Measurements from ENCODE around the gene OSBP2. TPM values are rescaled to one million over a fixed set of nuclear protein-coding genes. Genes with fewer than 3 reads are reported as not detected.

OSBP2 gene
- total and polyA plus RNA-seq, 5 donors: 4.1 to 12.3 (median 7.8) TPM

- intact Hi-C loops (cut with DNase I): no loop called here
These were observed 237.0 kb downstream of the OSBP2 start for GRCh38 chr22:30931541-30932300.

GRCh38 chr22:30932661-30933060 lies 238.0 kb downstream of the OSBP2 start:
- H3K27me3 ChIP-seq (ENCODE audit: control insufficient read depth, insufficient read depth): no peaks in the 10 kb centered on the region
- no peak overlapping the region for H3K4me3 ChIP-seq (ENCODE audit: low read length)
- intact Hi-C loops (cut with DNase I): no loop called here
- H3K9me3 ChIP-seq (ENCODE audit: control insufficient read depth, low read length): no peaks in the 10 kb centered on the region
- WGBS: 94% methylated on average over 16 of the region's 16 CpGs
- H3K27ac ChIP-seq (ENCODE audit: low read length): no peak overlapping the region
- ATAC-seq: no peak
- DNase-seq: no peak
- no peaks in the 10 kb centered on the region for H3K4me1 ChIP-seq (ENCODE audit: control insufficient read depth, insufficient read depth, low read length)

More at GRCh38 chr22:30931541-30932300, 237.0 kb downstream of the OSBP2 start:
- Histone ChIP-seq H3K9me3 (ENCODE audit: control insufficient read depth, low read length) (no peaks in the 10 kb centered on the region), H3K27me3 (ENCODE audit: control insufficient read depth, insufficient read depth) (no peaks in the 10 kb centered on the region), H3K27ac (ENCODE audit: low read length) (no peak overlapping the region), H3K4me3 (ENCODE audit: low read length) (no peak overlapping the region), H3K4me1 (ENCODE audit: control insufficient read depth, insufficient read depth, low read length) (no peaks in the 10 kb centered on the region)
- 94% methylated on average over 4 of the region's 4 CpGs for WGBS
- DNase-seq: no peak
- ATAC-seq: no peak

- H3K4me1 ChIP-seq (ENCODE audit: control insufficient read depth, insufficient read depth, low read length): no peaks in the 10 kb centered on the region
- no peak overlapping the region for H3K4me3 ChIP-seq (ENCODE audit: low read length)
- WGBS: 79% methylated on average over 7 of the region's 7 CpGs
- no peaks in the 10 kb centered on the region for H3K9me3 ChIP-seq (ENCODE audit: control insufficient read depth, low read length)
- H3K27me3 ChIP-seq (ENCODE audit: control insufficient read depth, insufficient read depth): no peaks in the 10 kb centered on the region
- intact Hi-C loops (cut with DNase I): no loop called here
- no peak for DNase-seq
- no peak overlapping the region for H3K27ac ChIP-seq (ENCODE audit: low read length)
- no peak for ATAC-seq
These were observed 238.8 kb downstream of the OSBP2 start for GRCh38 chr22:30933457-30933856.

- Histone ChIP-seq H3K27ac (ENCODE audit: low read length) (no peak overlapping the region), H3K4me1 (ENCODE audit: control insufficient read depth, insufficient read depth, low read length) (no peaks in the 10 kb centered on the region), H3K4me3 (ENCODE audit: low read length) (no peak overlapping the region), H3K9me3 (ENCODE audit: control insufficient read depth, low read length) (no peaks in the 10 kb centered on the region), H3K27me3 (ENCODE audit: control insufficient read depth, insufficient read depth) (no peaks in the 10 kb centered on the region)
- ATAC-seq (no peak), DNase-seq (no peak)
- 91% methylated on average over 8 of the region's 8 CpGs for WGBS
- intact Hi-C loops (cut with DNase I): no loop called here
These were observed 239.4 kb downstream of the OSBP2 start for GRCh38 chr22:30934053-30934452.

GRCh38 chr22:30940685-30941362 lies 246.2 kb downstream of the OSBP2 start:
- no peak overlapping the region for H3K4me3 ChIP-seq (ENCODE audit: low read length)
- H3K27ac ChIP-seq (ENCODE audit: low read length): no peak overlapping the region
- H3K4me1 ChIP-seq (ENCODE audit: control insufficient read depth, insufficient read depth, low read length): no peaks in the 10 kb centered on the region
- DNase-seq: no peak
- H3K27me3 ChIP-seq (ENCODE audit: control insufficient read depth, insufficient read depth): no peaks in the 10 kb centered on the region
- WGBS: 79% methylated on average over 7 of the region's 7 CpGs
- no peaks in the 10 kb centered on the region for H3K9me3 ChIP-seq (ENCODE audit: control insufficient read depth, low read length)
- intact Hi-C loops (cut with DNase I): loop anchor here in 3 of 4 donors (10.0 kb wide), 2 partner anchors 204 to 214 kb away; partner anchors contain the start of gene PLA2G3 (in 2 of the 3)
- no peak for ATAC-seq

- H3K4me1 ChIP-seq (ENCODE audit: control insufficient read depth, insufficient read depth, low read length): peaks cover 3% of the 10 kb centered on the region
- H3K4me3 ChIP-seq (ENCODE audit: low read length): no peak overlapping the region
- H3K9me3 ChIP-seq (ENCODE audit: control insufficient read depth, low read length): no peaks in the 10 kb centered on the region
- H3K27me3 ChIP-seq (ENCODE audit: control insufficient read depth, insufficient read depth): no peaks in the 10 kb centered on the region
- WGBS: 96% methylated on average over 11 of the region's 11 CpGs
- ATAC-seq: no peak
- peak in 1 of 3 donors; percentile 27 for DNase-seq
- no peak overlapping the region for H3K27ac ChIP-seq (ENCODE audit: low read length)
- intact Hi-C loops (cut with DNase I): loop anchor here in 3 of 4 donors (10.0 kb wide), 2 partner anchors 203 to 213 kb away; partner anchors contain the start of gene PLA2G3 (in 2 of the 3)
These were observed 246.7 kb downstream of the OSBP2 start for GRCh38 chr22:30941363-30941740.

GRCh38 chr22:30943368-30943767 lies 248.7 kb downstream of the OSBP2 start:
- H3K27ac ChIP-seq (ENCODE audit: low read length): no peak overlapping the region
- 66% methylated on average over 3 of the region's 3 CpGs for WGBS
- ATAC-seq: no peak

GRCh38 chr22:30944986-30945385 lies 250.3 kb downstream of the OSBP2 start:
- 85% methylated on average over 4 of the region's 4 CpGs for whole genome bisulfite sequencing
- no peaks in the 10 kb centered on the region for H3K27me3 ChIP-seq (ENCODE audit: control insufficient read depth, insufficient read depth)
- DNase-seq (no peak), ATAC-seq (no peak)
- no peaks in the 10 kb centered on the region for H3K9me3 ChIP-seq (ENCODE audit: control insufficient read depth, low read length)
- peaks cover 11% of the 10 kb centered on the region for H3K4me1 ChIP-seq (ENCODE audit: control insufficient read depth, insufficient read depth, low read length)
- H3K27ac ChIP-seq (ENCODE audit: low read length): no peak overlapping the region
- no peak overlapping the region for H3K4me3 ChIP-seq (ENCODE audit: low read length)
- intact Hi-C loops (cut with DNase I): loop anchor here (5.0 to 10.0 kb wide), 6 partner anchors 137 to 287 kb away; partner anchors contain the start of genes PLA2G3 (in 2 of the 4) and SMTN (in 1 of the 4)

More at GRCh38 chr22:30943368-30943767, 248.7 kb downstream of the OSBP2 start:
- Histone ChIP-seq H3K9me3 (ENCODE audit: control insufficient read depth, low read length) (no peaks in the 10 kb centered on the region), H3K27me3 (ENCODE audit: control insufficient read depth, insufficient read depth) (no peaks in the 10 kb centered on the region), H3K4me1 (ENCODE audit: control insufficient read depth, insufficient read depth, low read length) (peaks cover 10% of the 10 kb centered on the region), H3K4me3 (ENCODE audit: low read length) (no peak overlapping the region)
- intact Hi-C loops (cut with DNase I): loop anchor here in 3 of 4 donors (10.0 kb wide), 2 partner anchors 201 to 211 kb away; partner anchors contain the start of gene PLA2G3 (in 2 of the 3)
- DNase-seq: no peak

GRCh38 chr22:30945653-30946052 lies 251.0 kb downstream of the OSBP2 start:
- Histone ChIP-seq H3K4me1 (ENCODE audit: control insufficient read depth, insufficient read depth, low read length) (peaks cover 11% of the 10 kb centered on the region), H3K4me3 (ENCODE audit: low read length) (no peak overlapping the region), H3K27ac (ENCODE audit: low read length) (no peak overlapping the region), H3K9me3 (ENCODE audit: control insufficient read depth, low read length) (no peaks in the 10 kb centered on the region), H3K27me3 (ENCODE audit: control insufficient read depth, insufficient read depth) (no peaks in the 10 kb centered on the region)
- DNase-seq (no peak), ATAC-seq (no peak)
- intact Hi-C loops (cut with DNase I): loop anchor here (5.0 to 10.0 kb wide), 6 partner anchors 137 to 287 kb away; partner anchors contain the start of genes PLA2G3 (in 2 of the 4) and SMTN (in 1 of the 4)
- 81% methylated on average over 2 of the region's 2 CpGs for WGBS

- intact Hi-C loops (cut with DNase I): loop anchor here (5.0 to 10.0 kb wide), 6 partner anchors 136 to 286 kb away; partner anchors contain the start of genes PLA2G3 (in 2 of the 4) and SMTN (in 1 of the 4)
- WGBS: 57% methylated on average over 7 of the region's 7 CpGs
- peaks cover 11% of the 10 kb centered on the region for H3K4me1 ChIP-seq (ENCODE audit: control insufficient read depth, insufficient read depth, low read length)
- peak overlapping the region; percentile 37 for H3K27ac ChIP-seq (ENCODE audit: low read length)
- no peak overlapping the region for H3K4me3 ChIP-seq (ENCODE audit: low read length)
- ATAC-seq: no peak
- H3K9me3 ChIP-seq (ENCODE audit: control insufficient read depth, low read length): no peaks in the 10 kb centered on the region
- no peaks in the 10 kb centered on the region for H3K27me3 ChIP-seq (ENCODE audit: control insufficient read depth, insufficient read depth)
- DNase-seq: no peak
These were observed 251.7 kb downstream of the OSBP2 start for GRCh38 chr22:30946354-30946753.

Measured in right cardiac atrium (tissue), 5 donors.